Prostate gland (tissue), 2 donors: Measurements from ENCODE around the gene CSMD2. TPM values are rescaled to one million over a fixed set of nuclear protein-coding genes. Genes with fewer than 3 reads are reported as not detected.
"Not testable (repeated sequence)": the region's sequence is repeated elsewhere in the genome, so short reads cannot be mapped to it uniquely, and the experiment has no call there.

Experiments
- DNase-seq: peaks from one replicate; pipeline ENCODE4 v3.0.0-alpha.2; 2019; ENCODE audit warnings: low spot score
- H3K27ac ChIP-seq, 2 donors: fragments of 200-600 bp; sonication (generic); 2 replicates each; pipeline ENCODE4 v1.5.1; 2017 to 2019
- H3K27me3 ChIP-seq: fragments of 200-600 bp; sonication (generic); replicated peaks from 2 replicates; pipeline ENCODE4 v1.5.1; 2019; ENCODE audit not compliant: insufficient read depth
- H3K36me3 ChIP-seq, 2 donors: fragments of 200-600 bp; sonication (generic); 1 replicate in 1 of 2; 2 replicates in 1 of 2; pipeline versions ENCODE4 v1.5.1 to v1.8.1; 2017 to 2019
- H3K4me1 ChIP-seq: fragments of 200-600 bp; sonication (generic); replicated peaks from 2 replicates; pipeline ENCODE4 v1.5.1; 2019
- H3K4me3 ChIP-seq, 2 donors: fragments of 200-600 bp; sonication (generic); 2 replicates each; pipeline ENCODE4 v1.5.1; 2017 to 2019
- H3K9me3 ChIP-seq: fragments of 200-600 bp; sonication (generic); 2 replicates; pipeline ENCODE4 v1.5.1; 2017
- CTCF ChIP-seq, 4 experiments: fragments of 200-600 bp in 2 of 4; fragments of 450-650 bp in 2 of 4; sonication (generic) in 2 of 4; IDR thresholded peaks; 1 replicate in 3 of 4; 2 replicates in 1 of 4; pipeline ENCODE4 v1.5.1; 2016 to 2019; ENCODE audit warnings: antibody characterized with exemption in 4 of 4, mild to moderate bottlenecking in 2 of 4, moderate library complexity in 2 of 4
- POLR2A ChIP-seq: fragments of 450-650 bp; IDR thresholded peaks from one replicate; pipeline ENCODE4 v1.6.1; 2016; ENCODE audit warnings: antibody characterized with exemption, mild to moderate bottlenecking
- POLR2AphosphoS5 ChIP-seq: sonication (generic); formaldehyde crosslinking; IDR thresholded peaks from one replicate; pipeline ENCODE4 v1.6.1; 2017; ENCODE audit warnings: antibody characterized with exemption
- whole genome bisulfite sequencing: methylation state at CpG from one replicate; pipeline ENCODE4 v1.1.5; 2018; 5-methylcytosine and 5-hydroxymethylcytosine counted together
- intact Hi-C: fragments of 100-400 bp; cut with DNase I; formaldehyde crosslinking; loops from one replicate; pipeline ENCODE4 v1.14.2; 2022
- total RNA-seq, 2 donors: library from RNA; depleted of rRNA; stranded (reverse); fragments of >200 nt; gene quantifications; one replicate each; pipeline ENCODE4 v1.1.0, GENCODE V29; 2016

The CSMD2 gene
- total RNA-seq, 2 donors from 2014 or later = 0.14 to 5.5 TPM

GRCh38 chr1:34192621-34193020, 27.6 kb upstream of the CSMD2 start:
- H3K27ac ChIP-seq = no peak overlapping the region
- TF ChIP-seq POLR2A = no peak
- TF ChIP-seq POLR2AphosphoS5 = no peak
- no peak for TF ChIP-seq CTCF (IDR thresholded peaks at IDR 0.05)
- H3K36me3 ChIP-seq = no peaks in the 10 kb centered on the region
- no peaks in the 10 kb centered on the region for H3K27me3 ChIP-seq
- H3K4me1 ChIP-seq = no peaks in the 10 kb centered on the region
- no peak overlapping the region for H3K4me3 ChIP-seq
- 44% methylated on average over 3 of the region's 3 CpGs for WGBS
- H3K9me3 ChIP-seq = no peaks in the 10 kb centered on the region
- no peak for DNase-seq
- intact Hi-C loops = no loop called here

GRCh38 chr1:34190692-34191091, 25.7 kb upstream of the CSMD2 start:
- Histone ChIP-seq H3K27ac (no peak overlapping the region), H3K4me3 (no peak overlapping the region), H3K27me3 (no peaks in the 10 kb centered on the region), H3K36me3 (no peaks in the 10 kb centered on the region), H3K4me1 (no peaks in the 10 kb centered on the region), H3K9me3 (no peaks in the 10 kb centered on the region)
- no peak for DNase-seq
- intact Hi-C loops = no loop called here
- TF ChIP-seq CTCF (IDR thresholded peaks at IDR 0.05) (no peak), POLR2AphosphoS5 (no peak), POLR2A (no peak)
- WGBS = 89% methylated on average over 2 of the region's 2 CpGs

- no peak for DNase-seq
- Histone ChIP-seq H3K27ac (no peak overlapping the region), H3K36me3 (no peaks in the 10 kb centered on the region), H3K4me3 (no peak overlapping the region), H3K4me1 (no peaks in the 10 kb centered on the region), H3K9me3 (no peaks in the 10 kb centered on the region), H3K27me3 (no peaks in the 10 kb centered on the region)
- intact Hi-C loops = no loop called here
- 89% methylated on average over 4 of the region's 4 CpGs for WGBS
- TF ChIP-seq POLR2AphosphoS5 (no peak), CTCF (IDR thresholded peaks at IDR 0.05) (no peak), POLR2A (no peak)
Measured at GRCh38 chr1:34188985-34189384, 24.0 kb upstream of the CSMD2 start.

GRCh38 chr1:34188418-34188817, 23.4 kb upstream of the CSMD2 start:
- Histone ChIP-seq H3K4me1 (no peaks in the 10 kb centered on the region), H3K27ac (no peak overlapping the region), H3K27me3 (no peaks in the 10 kb centered on the region), H3K36me3 (no peaks in the 10 kb centered on the region), H3K9me3 (no peaks in the 10 kb centered on the region), H3K4me3 (no peak overlapping the region)
- WGBS = 19% methylated on average over 8 of the region's 8 CpGs
- TF ChIP-seq POLR2A (no peak), CTCF (IDR thresholded peaks at IDR 0.05) (no peak), POLR2AphosphoS5 (no peak)
- intact Hi-C loops = no loop called here
- no peak for DNase-seq

GRCh38 chr1:34186741-34187494, 21.9 kb upstream of the CSMD2 start:
- H3K27me3 ChIP-seq = peaks cover 2% of the 10 kb centered on the region
- no peak for DNase-seq
- H3K4me1 ChIP-seq = no peaks in the 10 kb centered on the region
- TF ChIP-seq CTCF (IDR thresholded peaks at IDR 0.05) = no peak
- TF ChIP-seq POLR2AphosphoS5 = no peak
- TF ChIP-seq POLR2A = no peak
- no peaks in the 10 kb centered on the region for H3K36me3 ChIP-seq
- intact Hi-C loops = no loop called here
- no peak overlapping the region for H3K4me3 ChIP-seq
- WGBS = 69% methylated on average over 12 of the region's 12 CpGs
- no peak overlapping the region for H3K27ac ChIP-seq
- H3K9me3 ChIP-seq = no peaks in the 10 kb centered on the region

GRCh38 chr1:34183381-34183780, 18.4 kb upstream of the CSMD2 start:
- H3K27ac ChIP-seq, DNase-seq, H3K4me1 ChIP-seq, H3K4me3 ChIP-seq, H3K9me3 ChIP-seq, H3K36me3 ChIP-seq, intact Hi-C loops: not testable (repeated sequence)
- H3K27me3 ChIP-seq = peaks cover 12% of the 10 kb centered on the region
- WGBS = 92% methylated on average over 4 of the region's 4 CpGs
